Left forelimb (tissue), 1 donor: ENCODE results near the gene DMD.

Source experiments
- DNase-seq: peaks from one replicate; pipeline ENCODE4 v3.0.0-alpha.2; 2018; ENCODE audit warnings: low spot score

Gene DMD

DNA sequence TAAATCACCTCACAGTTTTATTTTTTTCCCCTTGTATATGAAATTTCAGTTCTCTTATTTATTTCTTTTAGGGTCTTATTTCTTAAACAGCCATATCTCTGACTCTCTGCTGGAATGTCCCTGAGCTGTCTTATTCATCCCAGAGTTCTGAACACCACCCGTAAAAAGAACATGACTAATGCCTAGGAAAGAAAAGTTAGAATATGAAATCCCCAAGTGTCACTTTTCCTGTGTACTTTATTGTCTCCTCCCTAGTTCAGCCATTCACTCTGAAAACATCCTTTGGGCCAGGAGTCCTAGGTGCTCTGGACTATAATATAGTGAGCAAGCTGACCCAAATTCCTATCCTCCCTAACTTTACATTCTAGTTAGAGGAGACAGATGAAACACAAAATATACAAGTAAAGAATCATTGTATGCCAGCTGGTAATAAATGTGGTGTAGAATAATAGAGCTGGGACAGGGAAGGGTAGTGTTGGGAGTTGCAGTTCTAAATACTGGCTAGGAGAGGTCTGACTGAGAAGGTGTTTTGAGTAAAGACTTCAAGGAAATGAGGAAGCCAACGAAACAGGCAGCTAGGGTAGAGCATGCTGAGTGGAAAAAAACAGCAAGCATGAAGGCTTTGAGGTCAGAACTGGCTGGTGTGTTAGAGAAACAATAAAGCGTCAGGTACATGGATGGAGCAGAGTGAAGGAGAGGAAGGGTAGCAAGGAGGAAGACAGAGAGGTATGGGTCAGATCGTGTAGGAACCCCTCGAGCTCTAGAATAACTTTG is 2098.9 kb downstream of the DMD start:
- no peak for DNase-seq

DNA sequence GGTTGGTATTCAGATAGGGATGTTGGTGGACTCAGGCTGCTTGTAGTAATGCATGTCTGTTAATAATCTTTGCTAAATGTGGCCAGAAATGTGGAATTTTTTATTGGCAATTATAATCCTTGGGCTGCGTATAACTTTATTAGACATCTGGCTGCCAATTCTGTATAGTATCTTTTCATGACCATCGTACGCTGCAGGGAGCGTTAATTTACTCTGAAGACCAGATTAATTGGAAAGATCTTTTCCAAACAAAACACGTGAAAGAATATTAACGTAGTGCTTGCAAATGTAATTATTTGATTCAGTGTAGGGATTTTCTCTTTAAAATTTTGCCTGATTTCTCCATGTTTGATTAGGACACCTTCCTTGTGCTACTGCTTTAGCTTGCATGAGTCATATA is 2100.7 kb downstream of the DMD start:
- DNase-seq: no peak

DNA sequence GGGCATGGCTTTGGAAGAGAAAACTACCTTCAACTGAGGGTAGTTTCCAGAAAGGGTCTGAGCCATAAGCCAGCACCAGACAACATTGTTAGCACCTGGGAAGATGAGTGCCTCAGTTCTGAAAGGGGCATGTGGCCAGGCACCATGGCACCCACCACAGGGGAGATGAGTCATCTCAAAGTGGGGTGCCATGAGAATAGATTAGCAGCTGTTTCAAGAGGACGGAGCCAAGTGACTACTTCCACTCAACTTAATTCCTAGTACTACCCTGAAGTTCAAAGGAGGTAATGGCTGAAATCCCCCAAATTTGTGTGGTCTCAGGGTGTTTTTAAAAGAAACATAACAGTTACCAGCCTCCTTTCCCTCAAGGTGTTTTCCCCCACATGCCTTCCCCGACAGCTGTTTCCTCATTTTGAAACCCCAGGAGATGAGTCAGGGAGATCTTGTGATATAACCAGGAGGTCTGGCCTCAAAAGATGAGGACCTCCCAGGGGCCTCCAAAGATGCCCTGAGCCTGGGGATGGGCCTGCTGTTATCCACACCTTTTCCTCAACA is 2111.7 kb downstream of the DMD start:
- no peak for DNase-seq

DNA sequence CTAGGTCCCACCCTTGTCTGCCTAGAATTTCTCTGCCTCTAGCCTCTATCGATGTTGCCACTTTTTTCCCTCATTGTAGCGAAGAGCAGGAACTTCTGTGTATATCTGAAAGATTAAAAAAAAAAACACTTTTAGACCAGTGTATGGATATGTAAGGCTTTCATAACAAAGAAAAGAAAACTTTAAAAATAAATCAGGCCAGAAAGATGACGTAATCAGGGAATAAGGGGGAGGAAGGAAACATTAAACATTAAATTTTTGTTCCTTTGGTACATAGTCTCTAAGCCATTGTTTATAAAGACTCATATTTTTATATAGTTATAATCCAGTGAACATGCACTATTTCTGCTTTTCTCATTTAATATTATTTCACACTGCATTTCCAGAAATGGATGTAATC is 2113.3 kb downstream of the DMD start:
- no peak for DNase-seq

DNA sequence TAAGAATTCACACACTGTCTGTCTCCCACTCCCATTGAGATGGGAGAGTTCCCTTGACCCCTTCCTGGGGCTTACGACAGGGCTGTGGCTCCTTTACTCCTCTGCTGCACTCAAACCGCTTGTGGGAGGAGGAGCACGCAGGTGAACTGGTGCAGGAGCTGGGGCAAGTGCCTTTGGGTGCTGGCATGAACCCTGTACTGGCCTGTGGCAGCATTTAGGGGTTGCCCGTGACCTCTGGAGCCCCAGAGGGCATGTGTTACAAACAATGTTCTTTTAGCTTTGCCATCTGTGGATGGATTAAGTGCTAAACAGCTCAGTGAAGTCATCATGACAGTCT is 2117.7 kb downstream of the DMD start:
- no peak for DNase-seq

DNA sequence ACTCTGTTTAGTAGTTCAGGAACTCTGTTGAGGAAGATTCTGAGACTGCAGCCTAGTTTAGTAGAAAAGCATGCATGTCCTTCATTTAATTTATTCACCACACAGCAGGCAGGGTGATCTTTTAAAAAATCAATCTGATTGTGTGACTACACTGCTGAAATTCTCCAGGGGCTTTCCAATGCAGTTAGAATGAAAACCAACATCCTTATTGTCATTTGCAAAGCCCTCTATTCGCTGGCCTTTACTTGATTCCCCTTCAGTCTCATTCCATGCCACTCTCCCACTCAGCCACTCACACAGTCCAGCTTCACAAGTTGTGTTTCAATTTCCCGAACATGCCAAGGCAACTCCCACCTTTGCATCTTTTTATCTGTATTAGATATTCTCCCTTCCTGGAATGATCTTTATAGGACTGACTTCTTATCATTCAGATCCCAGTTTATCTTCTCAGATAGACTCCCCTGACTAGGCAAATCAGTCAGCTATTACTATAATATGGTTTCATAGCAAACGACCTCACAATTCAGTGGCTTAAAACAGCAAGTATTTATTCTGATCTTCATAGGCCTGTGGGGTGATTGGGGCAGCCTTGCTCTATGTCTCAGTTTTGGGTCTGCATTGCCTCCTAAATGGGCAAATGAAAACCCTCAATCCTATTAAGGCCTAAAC is 2118.2 kb downstream of the DMD start:
- no peak for DNase-seq

DNA sequence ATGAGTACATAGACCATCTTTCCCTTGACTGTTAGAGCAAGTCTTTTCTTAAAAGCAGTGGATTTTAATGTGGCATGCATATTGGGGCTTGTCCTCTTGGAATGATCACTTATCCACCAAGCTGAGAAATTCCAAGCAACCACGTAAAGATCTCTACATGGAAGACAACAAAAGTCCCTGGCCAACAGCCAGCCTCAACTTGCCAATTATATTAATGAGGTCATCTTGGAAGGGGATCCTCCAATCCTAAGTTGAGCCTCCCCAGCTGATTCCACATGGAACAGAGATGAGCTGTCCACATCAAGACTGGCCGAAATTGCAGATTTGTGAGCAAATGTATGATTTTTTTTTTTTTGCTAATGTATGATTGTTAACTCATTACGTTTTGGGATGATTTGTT is 2118.9 kb downstream of the DMD start:
- no peak for DNase-seq

DNA sequence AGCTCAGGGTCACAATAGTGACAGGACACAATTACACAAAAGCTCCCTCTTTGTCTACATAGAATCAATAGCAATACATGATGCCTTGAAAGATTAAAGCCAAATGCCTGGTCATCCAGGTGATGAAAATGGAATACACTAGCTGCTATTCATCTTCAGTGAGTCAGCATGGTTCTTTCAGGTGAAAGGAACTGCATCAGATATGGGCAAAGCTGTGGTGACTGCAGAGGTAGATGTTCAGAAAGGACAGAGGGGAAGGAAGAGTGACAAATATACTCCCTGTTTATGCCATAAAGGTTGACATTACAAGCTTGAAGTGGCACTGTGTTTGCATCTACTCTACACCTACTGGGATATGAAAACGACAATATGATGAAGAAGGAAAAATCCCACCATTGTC is 2119.5 kb downstream of the DMD start:
- DNase-seq: no peak

DNA sequence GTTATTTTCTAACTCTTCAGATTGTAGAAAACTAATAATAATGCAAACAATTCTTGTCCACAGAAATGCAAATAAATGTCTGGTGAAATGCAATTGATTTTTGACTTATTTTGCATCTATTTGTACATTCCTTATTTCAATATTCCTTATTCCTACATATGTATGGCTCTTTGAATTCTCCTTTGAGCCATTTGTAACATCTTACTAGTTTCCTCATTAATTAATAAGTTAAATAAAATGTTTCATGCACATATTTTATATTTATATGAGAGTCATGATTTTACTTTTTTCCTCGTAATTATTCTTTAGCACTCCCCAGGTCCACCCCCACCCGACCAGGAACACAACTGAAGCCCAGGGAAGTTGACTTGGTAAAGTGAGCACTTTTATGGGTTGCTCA is 2136.8 kb downstream of the DMD start:
- DNase-seq: no peak

DNA sequence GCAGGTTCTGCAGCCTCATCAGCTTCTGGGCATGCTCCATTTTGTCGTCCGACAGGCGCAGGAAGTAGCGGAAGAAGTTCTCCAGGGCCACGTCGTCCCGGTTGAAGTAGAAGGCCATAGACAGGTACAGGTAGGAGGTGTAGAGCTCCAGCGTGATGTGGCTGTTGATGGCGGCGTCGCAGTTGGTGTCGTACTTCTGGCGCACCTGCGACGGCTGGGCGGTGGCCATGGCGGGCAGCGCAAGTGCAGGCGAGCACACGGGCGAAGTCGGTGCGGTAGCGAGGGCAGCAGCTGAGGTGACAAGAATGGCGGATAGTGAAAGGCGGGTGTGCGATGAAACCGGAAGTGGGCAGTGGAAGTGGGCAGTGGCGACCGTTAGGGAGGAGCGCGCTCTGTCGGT is 2139.6 kb downstream of the DMD start, which contains the start of gene FTHL17:
TSS of gene FTHL17 (minus strand) at position 317 of the 400 bp plus-strand sequence. CDS start at position 229, 88 bp downstream.
- DNase-seq: no peak

DNA sequence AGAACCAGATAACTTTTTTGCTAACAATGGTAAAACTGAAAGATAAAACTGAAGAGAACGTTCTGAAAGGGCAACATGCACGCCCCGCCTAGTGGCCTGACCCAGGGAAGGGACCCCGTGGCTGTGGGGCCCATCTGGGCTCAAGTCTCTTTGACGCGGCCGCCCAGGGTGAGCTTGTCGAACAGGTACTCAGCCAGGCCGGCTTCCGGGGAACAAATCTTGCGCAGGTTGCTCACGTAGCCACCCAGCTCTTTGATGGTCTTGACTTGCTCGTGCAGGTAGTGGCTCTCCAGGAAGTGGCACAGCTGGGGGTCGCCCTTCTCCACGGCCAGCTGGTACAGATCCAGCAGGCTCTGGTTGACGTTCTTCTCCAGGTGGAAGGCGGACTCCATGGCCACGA is 2140.1 kb downstream of the DMD start:
- no peak for DNase-seq

DNA sequence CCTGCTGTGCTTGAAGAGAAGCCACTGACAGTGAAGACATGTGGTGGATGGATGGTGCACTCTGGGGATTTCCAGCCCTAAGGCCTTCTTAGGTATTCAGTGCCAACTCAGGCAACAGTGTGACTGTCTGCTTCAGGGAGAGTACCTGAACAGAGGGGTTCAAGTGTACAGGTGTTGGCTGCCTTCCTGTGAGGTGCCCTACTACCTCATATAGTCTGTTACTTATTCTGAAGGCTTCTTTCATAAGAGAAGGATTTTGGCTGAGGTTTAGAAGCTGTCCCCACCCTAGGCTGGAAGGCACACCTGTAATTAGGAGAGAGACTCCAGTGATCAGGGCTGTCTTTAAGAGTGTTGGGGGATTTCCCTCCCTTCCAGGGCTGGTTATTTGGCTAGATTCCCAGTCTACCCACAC is 2141.3 kb downstream of the DMD start:
- DNase-seq: no peak
